GM18505 (cell line): Measurements from ENCODE around the gene SAMD10.
"Not testable (repeated sequence)": the region's sequence is repeated elsewhere in the genome, so short reads cannot be mapped to it uniquely, and the experiment has no call there.

Source experiments
- ATAC-seq: cut with Tn5 transposase; IDR thresholded peaks from one replicate; pipeline ENCODE4 v1.9.1; 2021; ENCODE audit not compliant: unreplicated experiment
- POLR2A ChIP-seq: IDR thresholded peaks from 4 replicates; pipeline ENCODE4 v1.6.1; 2011; ENCODE audit warnings: borderline replicate concordance; ENCODE audit not compliant: insufficient read depth, insufficient read length; ENCODE audit errors: extremely low read depth

The SAMD10 gene

GRCh38 chr20:63941282-63942081 is 38.0 kb downstream of the SAMD10 start:
- no peak for TF ChIP-seq POLR2A
- no peak for ATAC-seq

DNA sequence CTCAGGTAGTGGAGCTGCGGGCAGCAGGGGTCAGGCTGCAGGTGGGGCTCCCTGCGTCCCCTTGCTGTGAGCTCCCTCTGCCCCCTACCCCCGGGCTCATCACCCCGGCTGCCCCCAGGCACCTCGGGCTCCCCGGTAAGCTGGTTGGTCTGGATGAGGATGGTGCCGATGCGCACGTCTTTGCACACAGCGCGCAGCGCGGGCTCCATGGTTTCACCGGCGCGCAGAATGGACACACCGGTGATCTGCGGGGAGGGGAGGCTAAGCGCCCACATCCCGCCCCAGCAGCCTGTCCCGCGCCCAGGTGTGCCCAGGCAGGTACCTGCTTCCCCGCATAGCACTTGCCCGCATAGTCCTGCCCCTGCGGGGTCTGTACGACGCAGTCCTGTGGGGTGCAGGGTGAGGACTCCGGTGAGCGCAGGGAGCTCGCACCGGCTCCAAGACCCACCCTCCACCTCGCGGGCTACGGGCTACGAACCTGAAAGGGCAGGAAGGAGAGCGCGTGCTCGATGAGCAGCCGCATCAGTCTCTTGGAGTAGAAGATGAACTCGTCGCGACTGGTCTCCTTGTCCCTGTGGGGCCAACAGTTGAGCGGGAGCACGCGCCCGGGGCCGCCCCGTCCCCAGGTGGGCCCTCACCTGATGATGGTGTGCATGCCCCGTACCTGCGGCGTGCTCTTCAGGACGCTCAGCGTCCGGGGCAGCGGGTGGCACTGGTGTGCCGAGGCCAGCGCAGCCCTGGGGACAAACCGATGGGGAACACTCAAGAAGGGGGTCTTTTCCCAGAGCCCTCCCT is 38.8 kb downstream of the SAMD10 start:
- no peak for ATAC-seq
- no peak for TF ChIP-seq POLR2A

DNA sequence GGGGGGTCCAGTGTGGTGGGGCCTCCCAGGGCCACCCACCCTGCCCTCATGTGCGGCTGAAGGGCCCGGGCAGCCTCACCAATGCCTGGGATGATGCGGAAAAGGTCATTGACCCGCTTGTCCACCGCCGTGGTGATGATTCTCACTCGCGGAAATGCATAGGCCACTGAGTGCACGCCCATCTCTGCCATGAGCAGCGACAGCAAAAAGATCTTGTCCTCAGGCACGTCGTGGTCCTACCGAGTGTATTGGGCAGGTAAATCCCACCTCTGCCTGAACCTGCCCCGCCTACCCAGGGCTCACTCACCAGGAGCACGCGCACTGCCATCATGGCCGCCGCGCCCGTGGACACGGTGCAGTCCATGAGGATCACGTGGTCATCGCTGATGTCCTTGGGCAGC is 39.4 kb downstream of the SAMD10 start:
- no peak for ATAC-seq
- TF ChIP-seq POLR2A: no peak

- ATAC-seq: no peak
- no peak for TF ChIP-seq POLR2A
These were observed 40.1 kb downstream of the SAMD10 start for GRCh38 chr20:63939061-63939935.

- no peak for TF ChIP-seq POLR2A
- no peak for ATAC-seq
These were observed 41.8 kb downstream of the SAMD10 start for GRCh38 chr20:63937596-63937995.

DNA sequence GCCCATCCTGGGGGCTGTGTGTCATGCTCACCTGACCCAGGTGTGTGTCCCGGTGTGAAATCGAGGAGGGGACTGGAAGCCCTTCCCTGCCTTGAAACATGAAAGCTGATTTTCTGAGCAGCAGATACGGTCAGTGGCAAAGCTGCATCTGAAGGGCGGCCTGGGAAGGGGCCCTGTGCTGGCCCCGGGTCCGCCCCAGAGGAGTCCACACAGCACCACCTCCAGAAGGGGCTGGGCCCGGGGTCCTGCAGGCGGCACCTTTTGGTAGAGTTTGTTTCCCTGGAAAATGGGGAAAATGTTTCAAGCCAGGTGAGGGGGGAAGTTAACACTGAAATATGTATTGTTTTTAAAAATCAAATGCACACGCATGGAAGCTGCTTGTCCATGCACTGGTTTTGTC is 44.0 kb downstream of the SAMD10 start:
- no peak for TF ChIP-seq POLR2A
- no peak for ATAC-seq

- TF ChIP-seq POLR2A: no peak
- no peak for ATAC-seq
These were observed 45.0 kb downstream of the SAMD10 start for GRCh38 chr20:63934271-63935068.

DNA sequence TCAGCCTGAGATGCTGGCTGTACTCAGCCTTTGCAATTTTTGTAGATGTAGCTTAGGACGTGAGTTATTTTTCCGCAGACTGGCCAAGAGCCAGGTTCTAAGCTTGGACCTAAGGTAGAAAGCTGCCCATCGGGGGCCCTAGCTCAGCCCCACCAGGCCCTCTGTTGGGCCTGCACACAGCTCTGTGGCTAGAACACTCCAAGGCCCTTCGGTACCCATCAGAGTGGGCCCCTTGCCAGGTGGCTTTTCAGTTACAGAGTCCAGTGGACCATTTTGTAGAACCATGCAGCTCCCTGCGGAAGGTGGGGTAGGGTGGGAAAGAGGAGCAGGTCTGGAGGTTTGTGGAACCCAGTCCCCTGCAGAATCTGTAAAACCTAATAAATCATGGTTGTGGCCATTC is 45.8 kb downstream of the SAMD10 start:
- TF ChIP-seq POLR2A: no peak
- no peak for ATAC-seq

- ATAC-seq: no peak
- no peak for TF ChIP-seq POLR2A
These were observed 46.8 kb downstream of the SAMD10 start for GRCh38 chr20:63932606-63933160.

DNA sequence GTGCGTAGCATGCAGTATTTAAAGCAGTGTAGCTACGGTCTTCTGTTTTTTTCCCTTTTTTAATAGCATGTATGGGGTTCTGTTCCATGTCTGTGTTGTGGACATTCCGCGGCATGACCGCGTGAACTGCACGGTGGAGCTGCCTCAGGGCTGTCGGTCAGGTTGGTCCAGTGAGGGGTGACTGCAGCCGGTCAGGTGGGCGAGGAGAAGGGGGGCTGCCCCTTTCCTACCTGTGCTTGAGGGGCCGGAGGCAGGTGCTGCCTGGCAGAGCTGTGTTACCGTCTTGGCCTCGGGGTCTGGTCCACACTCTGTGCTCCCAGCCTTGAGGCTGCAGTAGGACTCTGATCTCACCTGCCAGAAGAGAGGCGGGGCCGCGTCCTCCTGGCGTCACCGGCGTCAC is 47.7 kb downstream of the SAMD10 start:
- ATAC-seq: no peak

DNA sequence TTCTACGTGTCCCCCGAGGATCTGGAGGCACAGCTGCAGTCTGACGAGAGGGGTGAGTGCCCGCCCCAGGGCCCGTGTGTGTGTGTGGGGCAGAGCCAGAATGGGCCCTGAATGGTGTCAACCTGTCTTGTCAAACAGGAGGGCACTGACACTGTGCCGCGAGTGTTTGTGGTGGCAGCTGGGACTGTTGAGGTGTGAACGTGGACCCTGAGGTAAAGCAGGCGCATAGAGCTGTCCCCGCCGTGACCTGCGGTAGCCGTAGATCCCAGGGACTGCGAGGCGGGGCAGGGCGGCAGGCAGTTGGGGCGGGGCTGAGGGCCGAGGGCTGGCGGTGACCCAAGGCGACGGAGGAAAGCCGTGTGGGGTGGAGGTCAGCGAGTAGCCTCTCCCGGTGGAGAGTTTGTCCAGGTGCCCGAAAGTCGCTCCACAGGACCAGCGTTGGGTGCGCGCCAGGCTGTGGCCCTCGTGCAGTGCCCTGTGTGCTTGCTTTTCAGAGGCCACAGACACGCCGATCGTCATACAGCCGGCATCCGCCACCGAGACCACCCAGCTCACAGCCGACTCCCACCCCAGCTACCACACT is 48.4 kb downstream of the SAMD10 start:
- no peak for TF ChIP-seq POLR2A
- ATAC-seq: no peak

More for the DNA sequence above, 47.7 kb downstream of the SAMD10 start:
- TF ChIP-seq POLR2A: no peak

DNA sequence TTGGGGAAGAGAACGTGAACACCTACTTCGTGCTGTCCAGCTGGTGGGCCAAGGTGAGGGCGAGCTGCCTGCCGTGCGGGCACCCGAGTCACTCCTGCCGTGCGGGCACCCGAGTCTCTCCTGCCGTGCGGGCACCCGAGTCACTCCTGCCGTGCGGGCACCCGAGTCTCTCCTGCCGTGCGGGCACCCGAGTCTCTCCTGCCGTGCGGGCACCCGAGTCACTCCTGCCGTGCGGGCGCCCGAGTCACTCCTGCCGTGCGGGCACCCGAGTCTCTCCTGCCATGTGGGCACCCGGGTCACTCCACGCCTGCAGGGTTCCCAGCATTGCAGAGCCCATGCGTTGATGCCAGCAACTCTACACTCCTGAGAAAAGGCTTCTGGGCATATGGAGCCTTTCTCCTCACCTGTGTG is 50.0 kb downstream of the SAMD10 start:
- ATAC-seq: not testable (repeated sequence)
